GM23338 (cell line): Measurements from ENCODE around the gene AOPEP. TPM values are rescaled to one million over a fixed set of nuclear protein-coding genes. Genes with fewer than 3 reads are reported as not detected.

Source experiments
- ATAC-seq: fragments of 200-7000 bp; cut with Tn5 transposase; 3 replicates; pipeline ENCODE4 v1.9.1; 2020
- DNase-seq: peaks from one replicate; pipeline ENCODE4 v3.0.0-alpha.2; 2015; ENCODE audit warnings: low spot score
- H2AFZ ChIP-seq: fragments of 200-600 bp; sonication (generic); 2 replicates; pipeline ENCODE4 v1.8.0; 2016; ENCODE audit warnings: antibody characterized with exemption, mild to moderate bottlenecking, moderate library complexity
- H3F3A ChIP-seq: fragments of 200-600 bp; sonication (generic); replicated peaks from 2 replicates; pipeline ENCODE4 v1.8.0; 2017; ENCODE audit warnings: antibody characterized with exemption, mixed run types, low read depth
- H3K27ac ChIP-seq: fragments of 200-600 bp; sonication (generic); 2 replicates; pipeline ENCODE4 v1.6.1; 2016; ENCODE audit warnings: low read depth
- H3K27me3 ChIP-seq: fragments of 200-600 bp; sonication (generic); 2 replicates; pipeline ENCODE4 v1.8.0; 2016; ENCODE audit warnings: mild to moderate bottlenecking, mixed run types, moderate library complexity; ENCODE audit not compliant: insufficient read depth
- H3K36me3 ChIP-seq: fragments of 200-600 bp; sonication (generic); 2 replicates; pipeline ENCODE4 v1.8.0; 2016; ENCODE audit warnings: mild to moderate bottlenecking; ENCODE audit not compliant: insufficient read depth
- H3K4me1 ChIP-seq: fragments of 200-600 bp; sonication (generic); 2 replicates; pipeline ENCODE4 v1.8.0; 2016; ENCODE audit warnings: mild to moderate bottlenecking, moderate library complexity; ENCODE audit not compliant: insufficient read depth
- H3K4me2 ChIP-seq: fragments of 200-600 bp; sonication (generic); 2 replicates; pipeline ENCODE4 v1.7.1; 2017; ENCODE audit warnings: mixed run types
- H3K4me3 ChIP-seq: fragments of 200-600 bp; sonication (generic); 2 replicates; pipeline ENCODE4 v1.6.1; 2016; ENCODE audit warnings: mixed run types
- H3K79me2 ChIP-seq: fragments of 200-600 bp; sonication (generic); replicated peaks from 2 replicates; pipeline ENCODE4 v1.8.0; 2017; ENCODE audit warnings: mild to moderate bottlenecking; ENCODE audit not compliant: insufficient read depth
- H3K9me2 ChIP-seq: fragments of 200-600 bp; sonication (generic); 2 replicates; pipeline ENCODE4 v1.8.0; 2017; ENCODE audit not compliant: insufficient read depth
- H4K20me1 ChIP-seq: fragments of 200-600 bp; sonication (generic); replicated peaks from 2 replicates; pipeline ENCODE4 v1.8.0; 2017; ENCODE audit warnings: mild to moderate bottlenecking; ENCODE audit not compliant: insufficient read depth
- H3K27ac Mint-ChIP-seq: 2 replicates; pipeline ENCODE4 v1.8.0; 2020; ENCODE audit warnings: inconsistent platforms, mild to moderate bottlenecking, moderate library complexity, mixed read lengths
- H3K27me3 Mint-ChIP-seq: 3 replicates; pipeline ENCODE4 v1.8.0; 2022; ENCODE audit warnings: low read depth, mild to moderate bottlenecking, moderate library complexity, mixed read lengths, inconsistent platforms; ENCODE audit not compliant: insufficient read depth, poor library complexity
- H3K36me3 Mint-ChIP-seq: 3 replicates; pipeline ENCODE4 v1.8.0; 2021; ENCODE audit warnings: low read depth, mild to moderate bottlenecking, inconsistent platforms, moderate library complexity, mixed read lengths
- H3K4me1 Mint-ChIP-seq: 3 replicates; pipeline ENCODE4 v1.8.0; 2020; ENCODE audit warnings: mild to moderate bottlenecking, inconsistent platforms, mixed read lengths
- H3K4me3 Mint-ChIP-seq: 3 replicates; pipeline ENCODE4 v1.8.0; 2021; ENCODE audit warnings: moderate library complexity, mild to moderate bottlenecking, inconsistent platforms, mixed read lengths
- H3K9me3 Mint-ChIP-seq: 3 replicates; pipeline ENCODE4 v1.8.0; 2020; ENCODE audit warnings: moderate library complexity, mild to moderate bottlenecking, inconsistent platforms, mixed read lengths
- CREB1 ChIP-seq: fragments of 250-450 bp; sonication (Bioruptor Pico); IDR thresholded peaks from 2 replicates; pipeline ENCODE4 v1.5.0; 2020; ENCODE audit warnings: low read depth, mild to moderate bottlenecking, moderate library complexity
- CTCF ChIP-seq, 2 experiments: fragments of 200-600 bp in 1 of 2; sonication (generic) in 1 of 2; conservative IDR thresholded peaks; 2 replicates each; pipeline versions ENCODE4 v1.5.1 to v1.6.1; 2016 to 2017; ENCODE audit warnings: antibody characterized with exemption in 2 of 2, low read depth in 2 of 2, mild to moderate bottlenecking in 2 of 2, moderate library complexity in 1 of 2
- ETS1 ChIP-seq: IDR thresholded peaks from 2 replicates; pipeline ENCODE4 v1.6.1; 2016; ENCODE audit warnings: antibody characterized with exemption
- EZH2 ChIP-seq: fragments of 200-600 bp; sonication (generic); IDR thresholded peaks from one replicate; pipeline ENCODE4 v1.8.0; 2017; ENCODE audit warnings: antibody characterized with exemption, mild to moderate bottlenecking, low read depth; ENCODE audit not compliant: unreplicated experiment
- EZH2phosphoT487 ChIP-seq: fragments of 200-600 bp; sonication (generic); IDR thresholded peaks from one replicate; pipeline ENCODE4 v1.8.1; 2018; ENCODE audit warnings: antibody characterized with exemption; ENCODE audit not compliant: unreplicated experiment
- JUNB ChIP-seq: IDR thresholded peaks from one replicate; pipeline ENCODE4 v1.6.1; 2016; ENCODE audit warnings: antibody characterized with exemption; ENCODE audit not compliant: unreplicated experiment
- NANOG ChIP-seq: IDR thresholded peaks from 2 replicates; pipeline ENCODE4 v1.6.1; 2016; ENCODE audit warnings: antibody characterized with exemption, borderline replicate concordance
- POLR2AphosphoS5 ChIP-seq: IDR thresholded peaks from 2 replicates; pipeline ENCODE4 v1.6.1; 2016; ENCODE audit warnings: antibody characterized with exemption, low read depth
- REST ChIP-seq: IDR thresholded peaks from one replicate; pipeline ENCODE4 v1.6.1; 2018; ENCODE audit warnings: antibody characterized with exemption; ENCODE audit not compliant: unreplicated experiment
- STAT1 ChIP-seq: IDR thresholded peaks from one replicate; pipeline ENCODE4 v1.6.1; 2016; ENCODE audit warnings: antibody characterized with exemption; ENCODE audit not compliant: unreplicated experiment
- ZNF114 ChIP-seq: fragments of 250-450 bp; sonication (Bioruptor Pico); IDR thresholded peaks from 2 replicates; pipeline ENCODE4 v1.5.0; 2020; ENCODE audit warnings: mild to moderate bottlenecking, moderate library complexity
- ZNF331 ChIP-seq: fragments of 250-450 bp; sonication (Bioruptor Pico); IDR thresholded peaks from 2 replicates; pipeline ENCODE4 v1.5.0; 2020; ENCODE audit warnings: low read depth, mild to moderate bottlenecking, moderate library complexity
- polyA plus RNA-seq: library from polyadenylated mRNA; unstranded; fragments of >200 nt; fragmentation: Nextera tagmentation; extraction: Ambion mirVana; gene quantifications from 2 replicates; pipeline ENCODE4 v1.2.1, GENCODE V29; 2016
- total RNA-seq: library from RNA; depleted of rRNA; stranded (reverse); fragments of >200 nt; shearing (Covaris generic); gene quantifications from 2 replicates; pipeline ENCODE4 v1.2.3, GENCODE V29; 2014

The AOPEP gene
- total and polyA plus RNA-seq, 2 experiments from 2014 or later = 7.0 to 16.5 TPM

- TF ChIP-seq REST = no peak
- TF ChIP-seq EZH2 = no peak
- TF ChIP-seq ETS1 = no peak
- no peak for TF ChIP-seq CTCF (conservative IDR thresholded peaks at IDR 0.05; ENCODE audit: low read depth in 2 of 2)
- TF ChIP-seq ZNF331 (CRISPR knock-in tag) = no peak
- TF ChIP-seq CREB1 (CRISPR knock-in tag) = no peak
These were observed 167.7 kb downstream of the AOPEP start (continued) for GRCh38 chr9:94894094-94894699.

- no peaks in the 10 kb centered on the region for H3K27me3 Mint-ChIP-seq
- peaks cover 9% of the 10 kb centered on the region; the same call in 2 of the 3 replicates for H3K9me3 Mint-ChIP-seq
- peaks cover 3% of the 10 kb centered on the region; the same call in 2 of the 3 replicates for H3K4me1 Mint-ChIP-seq
- Histone ChIP-seq H3K27me3 (no peaks in the 10 kb centered on the region), H3F3A (no peaks in the 10 kb centered on the region), H2AFZ (no peak overlapping the region), H3K4me2 (no peak overlapping the region), H4K20me1 (no peaks in the 10 kb centered on the region), H3K9me2 (no peaks in the 10 kb centered on the region), H3K4me1 (no peaks in the 10 kb centered on the region), H3K27ac (no peak overlapping the region), H3K79me2 (no peaks in the 10 kb centered on the region), H3K4me3 (no peak overlapping the region), H3K36me3 (no peaks in the 10 kb centered on the region)
- no peak overlapping the region for H3K27ac Mint-ChIP-seq
- peaks cover 8% of the 10 kb centered on the region for H3K36me3 Mint-ChIP-seq
- DNase-seq (no peak), ATAC-seq (no peak)
- H3K4me3 Mint-ChIP-seq = no peak overlapping the region
- no peak for TF ChIP-seq JUNB
- no peak for TF ChIP-seq CREB1 (CRISPR knock-in tag)
- no peak for TF ChIP-seq ETS1
- TF ChIP-seq REST = no peak
- no peak for TF ChIP-seq CTCF (conservative IDR thresholded peaks at IDR 0.05; ENCODE audit: low read depth in 2 of 2)
- TF ChIP-seq ZNF114 (CRISPR knock-in tag) = no peak
- TF ChIP-seq EZH2phosphoT487 = no peak
- no peak for TF ChIP-seq ZNF331 (CRISPR knock-in tag)
- no peak for TF ChIP-seq STAT1
- no peak for TF ChIP-seq POLR2AphosphoS5
- TF ChIP-seq NANOG = no peak
These were observed 169.2 kb downstream of the AOPEP start for GRCh38 chr9:94895668-94896067.
